Ovary (tissue), 3 donors: ENCODE data around the gene TNFRSF21.

Experiments
- CTCF ChIP-seq, 3 donors: fragments of 450-650 bp in 2 of 3; fragments of 200-600 bp in 1 of 3; IDR thresholded peaks; one replicate each; pipeline versions ENCODE4 v1.5.1 to v1.8.0; 2016 to 2022; ENCODE audit warnings: antibody characterized with exemption in 3 of 3, mild to moderate bottlenecking in 1 of 3
- EP300 ChIP-seq: sonication (generic); formaldehyde crosslinking; IDR thresholded peaks from one replicate; pipeline ENCODE4 v1.6.1; 2017; ENCODE audit warnings: antibody characterized with exemption
- POLR2A ChIP-seq: fragments of 450-650 bp; IDR thresholded peaks from one replicate; pipeline ENCODE4 v1.6.1; 2017; ENCODE audit warnings: antibody characterized with exemption, mild to moderate bottlenecking, moderate library complexity
- donor health status: DM: no; HTN: no; CAD: no.

- TF ChIP-seq CTCF (IDR thresholded peaks at IDR 0.05) (no peak), POLR2A (no peak), EP300 (no peak)
These were observed 25.7 kb downstream of the TNFRSF21 start for GRCh38 chr6:47283993-47284392.
